ENCODE results near the gene GNPTAB. TPM values are rescaled to one million over a fixed set of nuclear protein-coding genes. Genes with fewer than 3 reads are reported as not detected.
A peak's percentile ranks its signal among the peaks of the same experiment; 100 is the strongest.

GNPTAB gene
- total RNA-seq, 1 experiment from 2014 or later: 26.5 TPM

DNA sequence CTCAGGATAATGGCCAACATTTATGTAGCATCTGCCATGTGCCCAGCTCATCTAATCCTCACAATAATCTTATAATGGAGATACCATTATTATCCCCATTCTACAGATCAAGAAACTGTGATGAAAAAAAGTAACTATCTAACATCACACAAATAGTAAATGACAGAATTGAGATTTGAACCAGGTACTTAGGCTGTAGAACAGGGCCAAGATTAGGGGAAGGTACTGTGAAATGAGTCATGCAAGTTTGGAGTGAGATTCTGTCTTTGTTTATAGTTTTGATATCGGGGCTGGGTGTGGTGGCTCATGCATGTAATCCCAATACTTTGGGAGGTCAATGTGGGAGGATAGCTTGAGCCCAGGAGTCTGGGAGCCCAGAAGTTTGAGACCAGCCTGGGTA lies 1.3 kb upstream of the GNPTAB start:
- H4K20me1 ChIP-seq (ENCODE audit: insufficient read depth): no peaks in the 10 kb centered on the region
- H3K9me3 ChIP-seq (ENCODE audit: insufficient read depth, low read depth): no peaks in the 10 kb centered on the region
- BruUV-seq (replicated peaks): no TSS peak
- peaks cover 8% of the 10 kb centered on the region; the same call in 1 of the 2 replicates for H3K4me1 ChIP-seq (replicated peaks; ENCODE audit: insufficient read depth)
- TF ChIP-seq, protein P1, sequence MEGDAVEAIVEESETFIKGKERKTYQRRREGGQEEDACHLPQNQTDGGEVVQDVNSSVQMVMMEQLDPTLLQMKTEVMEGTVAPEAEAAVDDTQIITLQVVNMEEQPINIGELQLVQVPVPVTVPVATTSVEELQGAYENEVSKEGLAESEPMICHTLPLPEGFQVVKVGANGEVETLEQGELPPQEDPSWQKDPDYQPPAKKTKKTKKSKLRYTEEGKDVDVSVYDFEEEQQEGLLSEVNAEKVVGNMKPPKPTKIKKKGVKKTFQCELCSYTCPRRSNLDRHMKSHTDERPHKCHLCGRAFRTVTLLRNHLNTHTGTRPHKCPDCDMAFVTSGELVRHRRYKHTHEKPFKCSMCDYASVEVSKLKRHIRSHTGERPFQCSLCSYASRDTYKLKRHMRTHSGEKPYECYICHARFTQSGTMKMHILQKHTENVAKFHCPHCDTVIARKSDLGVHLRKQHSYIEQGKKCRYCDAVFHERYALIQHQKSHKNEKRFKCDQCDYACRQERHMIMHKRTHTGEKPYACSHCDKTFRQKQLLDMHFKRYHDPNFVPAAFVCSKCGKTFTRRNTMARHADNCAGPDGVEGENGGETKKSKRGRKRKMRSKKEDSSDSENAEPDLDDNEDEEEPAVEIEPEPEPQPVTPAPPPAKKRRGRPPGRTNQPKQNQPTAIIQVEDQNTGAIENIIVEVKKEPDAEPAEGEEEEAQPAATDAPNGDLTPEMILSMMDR (conservative IDR thresholded peaks at IDR 0.05): no peak
- TF ChIP-seq EZH2 (IDR thresholded peaks at IDR 0.05; ENCODE audit: low read depth): no peak
- DNase-seq: no peak
- H3K4me2 ChIP-seq: no peak overlapping the region
- no peaks in the 10 kb centered on the region for H3K27me3 ChIP-seq (ENCODE audit: insufficient read depth, low read depth)
- no peaks in the 10 kb centered on the region for H3K36me3 ChIP-seq (ENCODE audit: low read depth)
- POLR2A ChIA-PET (ENCODE audit: unreplicated experiment): no interaction called here
- H3K27ac ChIP-seq: no peak overlapping the region
- no peaks in the 10 kb centered on the region for H3K9me2 ChIP-seq (ENCODE audit: insufficient read depth)
- CTCF ChIA-PET: no interaction called here
- no peaks in the 10 kb centered on the region for H3F3A ChIP-seq (ENCODE audit: insufficient read depth, low read depth)
- no peak overlapping the region; the same call in 1 of the 2 replicates for H2AFZ ChIP-seq
- intact Hi-C loops (cut with micrococcal nuclease; ENCODE audit: unreplicated experiment): loop anchor here (5.0 kb wide), 1 partner anchor 45 kb away; the partner anchor contains the start of gene DRAM1
- peaks cover 9% of the 10 kb centered on the region for H3K79me2 ChIP-seq (ENCODE audit: low read depth)
- H3K4me3 ChIP-seq: no peak overlapping the region

DNA sequence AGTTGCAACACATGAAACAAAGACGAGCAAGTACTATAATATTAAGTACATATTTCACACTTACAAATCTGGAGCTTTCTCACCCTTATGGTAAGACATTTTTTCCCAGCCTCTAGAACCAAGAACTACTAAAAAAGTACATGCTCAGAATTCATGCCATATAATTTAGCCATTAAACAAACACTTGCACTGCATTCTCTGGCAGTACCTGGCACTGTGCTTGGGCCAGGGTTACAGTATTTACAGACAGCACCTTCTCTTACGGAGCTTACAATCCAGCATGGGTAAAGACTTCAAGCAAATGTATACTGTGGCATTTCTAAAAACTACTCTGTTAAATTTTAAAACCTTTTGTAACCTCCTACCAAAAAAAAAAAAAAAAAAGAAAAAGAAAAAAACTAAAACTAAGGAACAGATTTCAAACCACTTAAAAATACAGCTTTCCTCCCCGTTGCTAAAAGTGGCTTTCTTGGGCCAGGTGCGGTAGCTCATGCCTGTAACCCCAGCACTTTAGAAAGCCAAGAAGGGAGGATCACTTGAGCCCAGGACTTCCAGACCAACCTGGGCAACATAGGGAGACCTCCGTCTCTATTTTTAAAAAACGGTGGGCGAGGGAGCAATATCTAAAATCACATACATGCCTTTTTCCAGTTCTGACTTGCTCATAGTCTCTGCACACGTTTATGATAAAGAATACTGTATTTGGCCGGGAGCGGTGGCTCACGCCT lies 956 bp downstream of the GNPTAB start:
- Histone ChIP-seq H3K9me3 (ENCODE audit: insufficient read depth, low read depth) (no peaks in the 10 kb centered on the region), H3K27ac (no peak overlapping the region), H3K4me1 (replicated peaks; ENCODE audit: insufficient read depth) (peaks cover 8% of the 10 kb centered on the region; the same call in 1 of the 2 replicates), H3K36me3 (ENCODE audit: low read depth) (no peaks in the 10 kb centered on the region), H3K4me3 (peak overlapping the region; percentile 90), H3K79me2 (ENCODE audit: low read depth) (peaks cover 9% of the 10 kb centered on the region), H3K27me3 (ENCODE audit: insufficient read depth, low read depth) (no peaks in the 10 kb centered on the region), H4K20me1 (ENCODE audit: insufficient read depth) (no peaks in the 10 kb centered on the region), H2AFZ (peak overlapping the region; percentile 85), H3K4me2 (peak overlapping the region; percentile 73), H3K9me2 (ENCODE audit: insufficient read depth) (no peaks in the 10 kb centered on the region), H3F3A (ENCODE audit: insufficient read depth, low read depth) (no peaks in the 10 kb centered on the region)
- DNase-seq: no peak
- ChIA-PET CTCF (interaction anchor here (0.5 to 0.7 kb wide), 3 partner anchors 57 to 1920 kb away, joined by 3 to 11 read pairs (median 5); no protein-coding TSS in a partner anchor), POLR2A (ENCODE audit: unreplicated experiment) (no interaction called here)
- TF ChIP-seq EZH2 (IDR thresholded peaks at IDR 0.05; ENCODE audit: low read depth): no peak
- intact Hi-C loops (cut with micrococcal nuclease; ENCODE audit: unreplicated experiment): loop anchor here (1.0 to 5.0 kb wide), 2 partner anchors 47 to 57 kb away; partner anchors contain the start of gene DRAM1
- TSS peak; percentile 41 for BruUV-seq (replicated peaks)

DNA sequence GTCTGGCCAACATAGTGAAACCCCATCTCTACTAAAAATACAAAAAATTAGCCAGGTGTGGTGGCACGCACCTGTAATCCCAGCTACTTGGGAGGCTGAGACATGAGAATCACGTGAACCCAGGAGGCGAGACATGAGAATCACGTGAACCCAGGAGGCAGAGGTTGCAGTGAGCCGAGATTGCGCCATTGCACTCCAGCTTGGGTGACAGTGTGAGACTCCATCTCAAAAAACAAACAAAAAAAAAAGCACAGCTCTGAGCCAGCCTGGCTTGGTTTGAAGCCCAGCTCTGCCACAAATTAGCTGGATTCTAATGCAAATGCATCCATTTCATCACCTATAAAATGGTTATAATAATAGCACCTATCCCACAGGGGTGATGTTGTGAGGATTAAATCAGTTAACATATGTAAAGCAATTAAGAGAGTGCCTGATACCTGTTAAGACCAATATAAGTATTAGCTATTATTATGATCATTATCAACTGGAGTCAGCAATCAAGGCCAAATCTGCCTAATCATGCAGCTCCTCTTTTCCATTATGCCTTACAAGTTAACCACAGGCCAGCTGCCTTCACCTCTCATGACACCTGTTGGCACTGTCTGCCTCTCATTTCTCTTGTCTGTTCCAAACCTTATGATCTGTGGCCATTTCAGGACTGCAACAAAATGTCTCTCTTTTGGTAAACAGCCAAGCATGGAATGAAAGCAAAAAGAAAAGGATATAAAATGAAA lies 2.1 kb downstream of the GNPTAB start:
- Histone ChIP-seq H3K36me3 (ENCODE audit: low read depth) (no peaks in the 10 kb centered on the region), H3K27me3 (ENCODE audit: insufficient read depth, low read depth) (no peaks in the 10 kb centered on the region), H4K20me1 (ENCODE audit: insufficient read depth) (no peaks in the 10 kb centered on the region), H3K4me2 (peak overlapping the region; percentile 73; the same call in 1 of the 2 replicates), H3K9me3 (ENCODE audit: insufficient read depth, low read depth) (no peaks in the 10 kb centered on the region), H3K27ac (no peak overlapping the region), H3K4me1 (replicated peaks; ENCODE audit: insufficient read depth) (peaks cover 8% of the 10 kb centered on the region; the same call in 1 of the 2 replicates), H3K4me3 (no peak overlapping the region), H3K79me2 (ENCODE audit: low read depth) (peaks cover 9% of the 10 kb centered on the region), H2AFZ (no peak overlapping the region), H3K9me2 (ENCODE audit: insufficient read depth) (no peaks in the 10 kb centered on the region), H3F3A (ENCODE audit: insufficient read depth, low read depth) (no peaks in the 10 kb centered on the region)
- TF ChIP-seq EZH2 (IDR thresholded peaks at IDR 0.05; ENCODE audit: low read depth): no peak
- ChIA-PET CTCF (interaction anchor here (0.6 kb wide), 1 partner anchor 335 kb away, joined by 3 read pairs; no protein-coding TSS in a partner anchor), POLR2A (ENCODE audit: unreplicated experiment) (interaction anchor here (0.7 kb wide), 1 partner anchor 425 kb away, joined by 3 read pairs; no protein-coding TSS in a partner anchor)
- BruUV-seq (replicated peaks): no TSS peak
- intact Hi-C loops (cut with micrococcal nuclease; ENCODE audit: unreplicated experiment): no loop called here
- no peak for DNase-seq

Measured in PC-9 (cell line).